Measurements from ENCODE around the gene RFPL4A. TPM values are rescaled to one million over a fixed set of nuclear protein-coding genes. Genes with fewer than 3 reads are reported as not detected.
A peak's percentile ranks its signal among the peaks of the same experiment; 100 is the strongest.

RFPL4A gene
- total and polyA plus RNA-seq, 2 of the 13 experiments (the other 11 are each of a cell fraction or from before 2014, with no cell fraction given), result not detected

- Histone ChIP-seq H4K20me1 (ENCODE audit: insufficient read depth, low read length) (no peaks in the 10 kb centered on the region), H3K9ac (ENCODE audit: insufficient read depth, low read depth, low read length) (no peak overlapping the region), H3K4me3 (replicated peaks in 1 of 3; ENCODE audit: insufficient read depth in 1 of 3, low read depth in 2 of 3, low read length in 3 of 3) (no peak overlapping the region), H3K4me2 (ENCODE audit: low read depth, low read length) (no peak overlapping the region), H2AFZ (ENCODE audit: low read length) (no peak overlapping the region), H3K79me2 (ENCODE audit: insufficient read depth, low read length) (no peaks in the 10 kb centered on the region), H3K27me3 (ENCODE audit: control insufficient read depth in 1 of 2, insufficient read depth in 2 of 2, low read length in 2 of 2) (peaks cover 0 to 13% of the 10 kb centered on the region in 2 experiments; a peak in 2 of 5 replicates), H3K4me1 (ENCODE audit: insufficient read depth, low read length) (peaks cover 4% of the 10 kb centered on the region; the same call in 1 of the 2 replicates), H3K27ac (ENCODE audit: extremely low read length, insufficient read depth, low read length) (no peak overlapping the region), H3K36me3 (replicated peaks in 1 of 2; ENCODE audit: control insufficient read depth in 1 of 2, insufficient read depth in 2 of 2, low read length in 2 of 2) (no peaks in the 10 kb centered on the region), H3K9me3 (ENCODE audit: low read length) (no peaks in the 10 kb centered on the region)
- CTCF ChIA-PET (ENCODE audit: low intra/inter-chr PET ratio, low total read pairs), result interaction anchor here (1.2 kb wide), 1 partner anchor 177 kb away, joined by 4 read pairs; no protein-coding TSS in a partner anchor
- intact Hi-C loops (cut with micrococcal nuclease; ENCODE audit: unreplicated experiment) (loop anchor here (5.0 kb wide), 1 partner anchor 177 kb away; no protein-coding TSS in a partner anchor), in situ Hi-C loops (cut with HindIII; ENCODE audit: extremely low pct_ligation_motif_present, low pct_unique_long_range_greater_than_20kb) (no loop called here)
- ATAC-seq (peak; percentile 77), FAIRE-seq (peak; percentile 51), DNase-seq (ENCODE audit: low spot score) (peak; percentile 65)
- WGBS (ENCODE audit: low lambda C conversion rate), result 13% methylated on average over 15 of the region's 20 CpGs
- POLR2A ChIA-PET, result interaction anchor here (1.6 kb wide), 1 partner anchor 155 kb away, joined by 3 read pairs; the partner anchor contains the start of gene U2AF2
- no TSS peak for BruUV-seq (replicated peaks)
- TF ChIP-seq SMC3 (IDR thresholded peaks at IDR 0.05; ENCODE audit: low read length) (peak; percentile 63), ZMAT3 (CRISPR knock-in tag; conservative IDR thresholded peaks at IDR 0.05) (no peak), YY1 (IDR thresholded peaks at IDR 0.05; ENCODE audit: insufficient read depth, insufficient replicate concordance, low read depth, low read length) (peak; percentile 86), SALL1 (CRISPR knock-in tag; IDR thresholded peaks at IDR 0.05) (0 out of 2 replicates have a peak, but pooled peaks have one; percentile 28), ZFP91 (CRISPR knock-in tag; IDR thresholded peaks at IDR 0.05; ENCODE audit: borderline replicate concordance) (no peak), POGZ (CRISPR knock-in tag; IDR thresholded peaks at IDR 0.05) (peak; percentile 54; the same call in 1 of the 2 replicates), ZNF777 (CRISPR knock-in tag; IDR thresholded peaks at IDR 0.05) (peak; percentile 30; the same call in 1 of the 2 replicates), PCBP2 (optimal IDR thresholded peaks at IDR 0.05; ENCODE audit: low read depth, low read length, poor library complexity, severe bottlenecking) (no peak), PHF20 (CRISPR knock-in tag; IDR thresholded peaks at IDR 0.05) (peak; percentile 39; the same call in 1 of the 2 replicates), CTCF (CRISPR knock-in tag; IDR thresholded peaks at IDR 0.05) (peak; percentile 69), FIP1L1 (IDR thresholded peaks at IDR 0.05; ENCODE audit: borderline replicate concordance, insufficient read depth, low read depth, low read length) (no peak), RAD21 (CRISPR knock-in tag; IDR thresholded peaks at IDR 0.05) (peak; percentile 38; the same call in 1 of the 2 replicates), XRCC5 (optimal IDR thresholded peaks at IDR 0.05; ENCODE audit: low read length) (peak; percentile 36), HOXA7 (CRISPR knock-in tag; IDR thresholded peaks at IDR 0.05) (no peak), HOXA3 (CRISPR knock-in tag; IDR thresholded peaks at IDR 0.05) (peak; percentile 77), MAX (IDR thresholded peaks at IDR 0.05) (peak; percentile 63), MXI1 (IDR thresholded peaks at IDR 0.05; ENCODE audit: borderline replicate concordance, low read depth, low read length) (0 out of 3 replicates have a peak, but pooled peaks have one; percentile 19), BHLHE40 (IDR thresholded peaks at IDR 0.05; ENCODE audit: low read length) (0 out of 2 replicates have a peak, but pooled peaks have one; percentile 29), ARID3A (IDR thresholded peaks at IDR 0.05; ENCODE audit: low read depth, low read length) (no peak)
These were observed 50.6 kb downstream of the RFPL4A start for GRCh38 chr19:55809381-55810058.
